HG02588 (cell line): ENCODE results near the gene CNKSR1.

Experiments used
- ATAC-seq: cut with Tn5 transposase; IDR thresholded peaks from one replicate; pipeline ENCODE4 v1.9.1; 2021; ENCODE audit warnings: mild to moderate bottlenecking, moderate library complexity; ENCODE audit not compliant: unreplicated experiment

Gene CNKSR1, protein sequence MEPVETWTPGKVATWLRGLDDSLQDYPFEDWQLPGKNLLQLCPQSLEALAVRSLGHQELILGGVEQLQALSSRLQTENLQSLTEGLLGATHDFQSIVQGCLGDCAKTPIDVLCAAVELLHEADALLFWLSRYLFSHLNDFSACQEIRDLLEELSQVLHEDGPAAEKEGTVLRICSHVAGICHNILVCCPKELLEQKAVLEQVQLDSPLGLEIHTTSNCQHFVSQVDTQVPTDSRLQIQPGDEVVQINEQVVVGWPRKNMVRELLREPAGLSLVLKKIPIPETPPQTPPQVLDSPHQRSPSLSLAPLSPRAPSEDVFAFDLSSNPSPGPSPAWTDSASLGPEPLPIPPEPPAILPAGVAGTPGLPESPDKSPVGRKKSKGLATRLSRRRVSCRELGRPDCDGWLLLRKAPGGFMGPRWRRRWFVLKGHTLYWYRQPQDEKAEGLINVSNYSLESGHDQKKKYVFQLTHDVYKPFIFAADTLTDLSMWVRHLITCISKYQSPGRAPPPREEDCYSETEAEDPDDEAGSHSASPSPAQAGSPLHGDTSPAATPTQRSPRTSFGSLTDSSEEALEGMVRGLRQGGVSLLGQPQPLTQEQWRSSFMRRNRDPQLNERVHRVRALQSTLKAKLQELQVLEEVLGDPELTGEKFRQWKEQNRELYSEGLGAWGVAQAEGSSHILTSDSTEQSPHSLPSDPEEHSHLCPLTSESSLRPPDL

GRCh38 chr1:26177182-26177684 is at the start of gene CNKSR1:
CNKSR1 (plus strand) TSS chr1:26177491; CDS start chr1:26177548, 57 bp downstream.
- no peak for ATAC-seq

DNA sequence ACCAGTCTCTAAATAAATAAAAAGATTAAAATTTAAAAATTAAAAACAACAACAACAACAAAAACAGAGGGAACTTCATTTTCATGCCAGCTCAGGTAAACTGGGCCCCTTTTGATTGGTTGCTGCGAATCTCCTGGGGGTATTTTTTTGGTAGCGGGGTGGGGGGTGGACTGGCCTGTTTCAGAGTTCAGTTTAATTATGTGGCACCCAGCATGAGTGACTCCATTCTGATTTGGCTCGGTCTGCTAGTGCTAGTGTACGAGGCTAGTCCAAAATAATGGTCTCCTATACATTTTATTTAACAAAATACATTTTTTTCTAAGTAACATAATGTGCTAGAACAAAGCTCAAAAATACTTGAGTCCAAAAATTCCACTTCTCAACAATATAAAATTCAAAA is 47.5 kb upstream of the CNKSR1 start:
- no peak for ATAC-seq

DNA sequence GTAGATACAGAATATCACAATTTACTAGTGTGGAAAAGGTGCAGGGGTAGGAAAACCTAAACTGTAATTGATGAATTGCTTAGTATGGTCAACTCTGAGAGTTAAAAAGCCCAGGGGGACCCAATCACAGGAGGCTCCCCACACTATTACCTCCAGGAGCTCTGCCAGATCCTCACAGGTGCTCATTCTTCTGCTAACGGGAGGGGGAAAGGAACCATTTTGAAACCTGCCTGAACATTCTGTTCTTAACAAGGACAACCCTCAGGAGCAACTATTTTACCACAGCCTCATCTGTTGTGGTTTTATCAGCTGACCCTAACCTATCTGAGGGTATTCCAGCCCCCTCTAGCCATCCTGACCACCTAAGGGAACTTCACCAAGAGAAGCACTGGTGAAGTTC is 46.6 kb upstream of the CNKSR1 start:
- no peak for ATAC-seq

DNA sequence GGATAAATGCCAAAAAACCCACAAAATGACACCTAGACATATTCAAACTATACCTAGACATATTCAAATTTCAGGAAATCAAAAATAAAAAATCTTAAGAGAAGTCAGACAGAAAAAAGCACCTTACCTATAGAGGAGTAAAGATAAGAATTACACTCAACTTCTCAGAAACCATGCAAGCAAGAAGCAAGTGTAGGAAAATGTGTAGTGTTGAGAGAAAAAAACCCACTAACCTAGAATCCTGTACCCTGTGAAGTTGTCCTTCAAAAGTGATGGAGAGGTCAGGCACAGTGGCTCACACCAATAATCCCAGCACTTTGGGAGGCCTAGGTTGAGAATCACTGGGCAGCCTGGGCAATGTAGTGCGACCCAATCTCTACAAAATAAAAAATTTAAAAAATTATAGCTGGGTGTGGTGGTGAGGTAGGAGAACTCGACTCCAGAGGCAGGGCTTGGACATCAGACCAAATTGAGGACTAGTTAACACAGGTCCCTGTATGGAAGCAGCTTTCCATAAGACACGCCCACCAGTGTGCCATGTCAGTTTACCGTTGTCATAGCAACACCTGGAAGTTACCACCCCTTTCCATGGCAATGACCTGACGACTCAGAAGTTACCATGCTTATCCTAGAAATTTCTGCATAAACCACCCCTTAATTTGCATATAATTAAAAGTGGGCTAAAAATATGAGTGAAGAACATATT is 45.0 kb upstream of the CNKSR1 start:
- no peak for ATAC-seq

GRCh38 chr1:26132834-26133167 is 44.5 kb upstream of the CNKSR1 start:
- no peak for ATAC-seq

DNA sequence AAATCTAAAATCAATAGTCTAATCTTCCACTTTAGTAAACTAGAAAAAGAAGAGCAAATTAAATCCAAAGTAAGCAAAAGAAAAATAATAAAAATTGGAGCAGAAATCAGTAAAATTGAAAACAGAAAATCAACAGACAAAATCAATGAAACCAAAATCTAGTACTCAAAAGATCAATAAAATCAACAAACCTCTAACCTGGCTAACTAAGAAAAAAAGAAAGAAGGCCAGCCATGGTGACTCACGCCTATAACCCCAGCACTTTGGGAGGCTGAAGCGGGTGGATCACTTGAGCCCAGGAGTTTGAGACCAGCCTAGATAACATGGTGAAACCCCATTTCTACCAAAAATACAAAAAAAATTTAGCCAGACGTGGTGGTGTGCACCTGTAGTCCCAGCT is 42.8 kb upstream of the CNKSR1 start:
- no peak for ATAC-seq

GRCh38 chr1:26138974-26139558 is 38.2 kb upstream of the CNKSR1 start:
- ATAC-seq: no peak

DNA sequence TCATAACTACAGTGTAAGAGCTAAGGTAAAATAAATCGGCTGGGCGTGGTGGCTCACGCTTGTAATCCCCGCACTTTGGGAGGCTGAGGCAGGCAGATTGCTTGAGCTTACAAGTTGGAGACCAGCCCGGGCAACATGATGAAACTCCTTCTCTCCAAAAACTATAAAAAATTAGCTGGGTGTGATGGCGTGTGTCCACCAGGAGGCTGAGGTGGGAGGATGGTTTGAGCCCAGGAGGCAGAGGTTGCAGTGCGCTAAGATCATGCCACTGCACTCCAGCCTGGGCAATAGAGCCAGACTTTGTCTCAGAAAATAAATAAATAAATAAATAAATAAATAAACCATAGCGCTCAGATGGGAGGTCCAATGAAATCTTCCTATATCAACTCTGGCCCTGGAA is 35.1 kb upstream of the CNKSR1 start:
- no peak for ATAC-seq

GRCh38 chr1:26145041-26145959 is 32.0 kb upstream of the CNKSR1 start:
- no peak for ATAC-seq

DNA sequence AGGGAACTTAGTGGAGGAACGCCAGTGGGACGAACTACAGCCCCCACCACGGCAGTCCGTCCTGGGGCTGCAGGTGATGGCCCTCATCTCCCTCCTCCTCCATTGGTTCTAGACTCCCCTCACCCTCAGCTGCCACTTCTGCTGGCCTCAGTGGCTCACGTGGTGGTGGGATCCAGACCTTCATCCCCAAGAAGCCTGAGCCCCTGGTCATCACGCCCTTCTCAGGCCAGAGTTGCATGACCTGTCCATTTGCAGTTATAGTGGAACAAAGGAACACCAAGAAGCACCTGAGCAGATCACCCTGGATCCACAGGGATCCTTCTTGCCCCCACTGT is 31.4 kb upstream of the CNKSR1 start:
- no peak for ATAC-seq

- no peak for ATAC-seq
Measured at GRCh38 chr1:26148887-26149286, 28.4 kb upstream of the CNKSR1 start.

DNA sequence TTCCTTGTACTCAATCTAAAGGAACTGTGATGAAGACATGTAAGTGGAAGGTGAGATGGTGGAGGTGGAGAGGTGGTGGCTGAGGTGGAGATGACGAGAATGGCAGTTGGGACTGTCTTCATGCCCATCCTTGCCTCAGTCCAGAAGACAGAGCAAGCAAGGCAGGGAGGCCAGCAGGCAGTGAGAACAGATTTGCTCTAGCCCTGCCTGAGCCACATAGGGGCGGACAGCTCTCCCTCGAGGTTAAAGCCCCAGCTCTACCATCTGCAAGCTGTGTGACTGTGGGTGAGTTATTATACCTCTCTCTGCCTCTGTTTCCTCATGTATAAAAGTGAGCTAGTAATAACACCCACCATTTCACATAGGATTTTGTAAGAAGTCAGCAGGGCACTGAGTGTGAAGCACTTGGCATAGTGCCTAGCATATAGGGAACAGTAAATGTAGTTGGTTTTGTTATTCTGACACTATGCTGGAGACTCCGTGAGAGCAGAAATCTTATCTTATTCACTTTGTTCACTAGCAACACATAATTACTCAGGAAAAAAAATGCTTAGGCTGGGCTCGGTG is 23.2 kb upstream of the CNKSR1 start:
- no peak for ATAC-seq

DNA sequence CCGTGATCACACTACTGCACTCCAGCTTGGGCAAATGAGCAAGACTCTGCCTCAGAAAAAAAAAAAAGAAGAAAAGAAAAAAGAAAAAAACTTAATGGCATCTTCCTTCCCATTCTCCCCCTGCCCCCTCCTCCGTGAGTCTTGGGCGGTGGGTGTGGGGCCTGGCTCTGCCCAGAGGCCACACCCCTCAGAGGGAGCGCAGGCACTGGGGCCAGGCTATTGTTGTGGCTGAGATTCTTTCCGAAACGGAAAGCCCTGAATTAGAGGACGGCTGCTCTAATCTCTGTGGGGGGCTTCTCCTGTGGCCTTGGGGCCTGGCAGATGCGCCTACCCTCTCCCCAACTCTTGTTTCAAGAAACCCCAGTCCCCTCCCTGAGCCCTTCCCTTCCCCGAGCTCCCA is 22.5 kb upstream of the CNKSR1 start:
- no peak for ATAC-seq

DNA sequence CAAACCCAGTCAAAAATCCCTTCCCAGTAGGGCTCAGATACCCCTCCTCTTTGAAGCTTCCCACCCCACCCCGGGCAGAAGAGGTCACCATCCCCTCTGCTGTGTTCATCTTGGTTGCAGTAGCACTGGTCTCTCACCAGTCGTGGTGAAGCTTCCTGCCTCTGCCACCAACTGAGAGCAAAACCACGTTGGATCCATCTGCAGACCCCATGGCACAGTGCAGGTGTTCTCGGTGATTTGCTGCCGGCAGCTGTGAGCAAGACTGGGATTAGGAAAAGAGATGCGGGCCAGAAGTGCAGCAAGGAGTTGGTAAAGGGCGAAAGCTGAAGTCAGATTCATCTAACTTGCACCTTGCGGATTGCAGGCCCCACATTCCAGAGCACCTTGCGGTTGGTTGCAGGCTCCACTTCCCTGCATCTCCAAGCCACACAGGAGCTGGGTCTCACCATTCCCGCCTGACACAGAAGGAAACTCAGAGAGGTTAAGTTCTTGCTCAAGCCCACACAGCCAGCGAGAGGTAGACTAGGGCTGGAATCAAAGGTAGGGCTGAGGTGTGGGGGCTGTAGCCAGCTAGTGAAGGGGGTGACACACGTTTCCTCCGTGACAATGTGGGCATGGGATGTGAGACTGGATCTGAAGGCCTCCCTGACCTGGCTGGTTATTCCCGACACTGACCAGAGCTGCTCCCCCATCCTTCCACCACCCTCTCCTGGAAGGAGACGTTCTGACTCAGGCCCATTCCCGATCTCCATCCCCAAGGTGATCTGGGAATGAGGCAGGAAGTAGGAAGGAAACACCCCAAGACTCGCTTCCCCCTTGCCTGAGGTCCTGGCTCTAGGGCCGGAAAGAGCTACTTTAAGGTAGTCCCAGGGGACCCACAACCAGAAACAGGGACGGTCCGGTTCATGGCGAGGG is 21.7 kb upstream of the CNKSR1 start:
- ATAC-seq: no peak

- ATAC-seq: no peak
Measured at GRCh38 chr1:26156285-26157038, 20.8 kb upstream of the CNKSR1 start.

- ATAC-seq: no peak
Measured at GRCh38 chr1:26158271-26158907, 18.9 kb upstream of the CNKSR1 start.

GRCh38 chr1:26158908-26159742 is 18.2 kb upstream of the CNKSR1 start, which contains the start of gene FAM110D:
FAM110D (plus strand) TSS chr1:26159079; CDS start chr1:26161292, 2,213 bp downstream.
- no peak for ATAC-seq
